Measurements from ENCODE around the gene IL1RAP.

The IL1RAP gene

DNA sequence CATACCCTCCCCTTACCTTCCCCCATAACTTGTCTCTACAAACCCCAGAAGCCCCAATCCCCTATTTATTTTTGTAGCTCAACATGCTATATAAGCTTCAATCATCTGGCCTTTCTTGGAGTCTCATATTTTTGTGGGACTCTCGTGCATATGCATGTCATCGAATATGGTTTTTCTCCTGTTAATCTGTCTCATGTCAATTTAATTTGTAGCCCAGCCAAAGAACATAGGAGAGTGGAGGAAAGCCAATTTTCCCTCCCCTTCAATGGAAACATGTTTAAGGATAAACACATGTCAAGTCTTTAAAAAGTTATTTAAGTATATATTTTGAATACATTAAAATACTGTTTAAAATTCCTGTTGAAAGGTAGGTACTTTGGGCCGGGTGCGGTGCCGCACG lies 176.4 kb downstream of the IL1RAP start:
- TF ChIP-seq CTCF (conservative IDR thresholded peaks at IDR 0.05; ENCODE audit: control insufficient read depth, insufficient read depth, low read depth, low read length), result no peak
- H3K4me3 ChIP-seq (ENCODE audit: control insufficient read depth, low read depth, low read length), result no peak overlapping the region
- DNase-seq (ENCODE audit: low read depth), result no peak

DNA sequence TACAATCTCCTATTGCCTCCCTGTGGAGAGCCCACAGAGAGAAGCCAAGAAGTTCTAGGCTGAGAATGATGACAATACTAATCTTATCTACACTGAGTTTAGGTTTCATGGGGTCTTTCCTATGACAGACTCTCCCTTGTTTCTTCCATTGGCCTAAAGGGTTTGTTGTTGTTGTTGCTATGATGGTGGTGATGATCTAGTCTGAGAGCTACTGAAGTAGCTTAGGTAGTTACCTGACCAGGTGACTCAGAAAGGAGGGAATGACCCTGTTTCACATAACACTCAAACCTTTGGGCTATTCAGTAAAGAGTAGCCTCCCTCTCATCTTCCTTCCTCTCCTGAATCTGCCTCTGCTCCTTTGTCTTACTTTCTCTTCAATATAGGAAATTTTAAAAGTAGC lies 178.4 kb downstream of the IL1RAP start:
- H3K4me3 ChIP-seq (ENCODE audit: control insufficient read depth, low read depth, low read length), result no peak overlapping the region
- DNase-seq (ENCODE audit: low read depth), result no peak
- TF ChIP-seq CTCF (conservative IDR thresholded peaks at IDR 0.05; ENCODE audit: control insufficient read depth, insufficient read depth, low read depth, low read length), result no peak

DNA sequence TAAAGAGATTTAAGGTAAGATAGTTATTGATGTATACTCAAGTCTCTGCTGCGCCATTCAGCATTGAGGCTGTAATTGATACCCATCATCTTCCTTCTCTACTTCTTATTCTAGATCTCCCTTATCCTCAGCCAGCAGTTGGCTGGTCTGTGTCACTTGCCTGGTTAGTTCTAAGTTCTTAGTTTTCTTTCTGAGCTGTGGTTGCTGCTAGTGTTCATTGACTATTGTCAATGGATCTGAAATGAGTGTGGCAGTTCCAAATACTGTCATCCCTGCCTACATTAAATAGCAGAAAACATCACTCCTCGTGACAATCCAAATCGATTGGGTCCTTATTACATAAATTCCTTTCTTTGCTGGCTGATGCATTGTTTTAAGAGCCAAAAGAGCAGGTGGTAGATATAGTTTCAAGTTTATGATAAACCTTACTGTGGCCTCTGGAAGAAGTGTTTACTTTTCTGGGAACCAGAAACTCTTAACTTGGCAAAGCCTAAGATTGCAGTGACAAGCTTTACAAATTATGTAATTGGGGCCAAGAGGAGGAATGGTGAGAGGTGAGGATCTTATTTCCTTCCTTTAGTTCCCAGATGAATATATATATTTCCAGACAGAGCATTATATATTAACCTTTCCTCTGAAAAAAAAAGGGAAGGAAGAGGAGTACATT lies 180.6 kb downstream of the IL1RAP start:
- no peak for TF ChIP-seq CTCF (conservative IDR thresholded peaks at IDR 0.05; ENCODE audit: control insufficient read depth, insufficient read depth, low read depth, low read length)
- H3K4me3 ChIP-seq (ENCODE audit: control insufficient read depth, low read depth, low read length), result no peak overlapping the region
- DNase-seq (ENCODE audit: low read depth), result no peak

- TF ChIP-seq CTCF (conservative IDR thresholded peaks at IDR 0.05; ENCODE audit: control insufficient read depth, insufficient read depth, low read depth, low read length), result no peak
- no peak for DNase-seq (ENCODE audit: low read depth)
Observed at GRCh38 chr3:190695225-190695624, 181.3 kb downstream of the IL1RAP start.

DNA sequence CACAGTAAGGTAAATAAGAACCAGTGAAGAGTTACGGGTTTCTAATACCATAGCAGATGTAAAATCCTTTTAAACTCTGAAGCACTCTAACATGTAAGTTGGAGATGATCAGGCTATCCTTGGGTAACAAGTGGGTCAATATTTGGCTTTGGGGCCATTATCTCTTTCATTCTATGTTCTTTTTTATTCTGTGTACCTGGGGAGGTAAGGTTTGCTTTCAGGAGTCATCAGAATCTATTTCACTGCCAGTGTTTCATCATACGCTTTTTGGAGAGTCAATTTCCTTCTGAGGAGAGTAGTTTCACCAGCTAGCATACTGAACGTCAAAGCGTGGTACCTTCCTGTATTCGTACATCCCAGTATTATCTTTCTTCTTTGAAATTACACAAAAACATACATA lies 182.1 kb downstream of the IL1RAP start:
- no peak for TF ChIP-seq CTCF (conservative IDR thresholded peaks at IDR 0.05; ENCODE audit: control insufficient read depth, insufficient read depth, low read depth, low read length)
- no peak for DNase-seq (ENCODE audit: low read depth)
- H3K4me3 ChIP-seq (ENCODE audit: control insufficient read depth, low read depth, low read length), result no peak overlapping the region

More at GRCh38 chr3:190695225-190695624, 181.3 kb downstream of the IL1RAP start:
- H3K4me3 ChIP-seq (ENCODE audit: control insufficient read depth, low read depth, low read length), result no peak overlapping the region

- H3K4me3 ChIP-seq (ENCODE audit: control insufficient read depth, low read depth, low read length), result no peak overlapping the region
- peak; percentile 57 for TF ChIP-seq CTCF (conservative IDR thresholded peaks at IDR 0.05; ENCODE audit: control insufficient read depth, insufficient read depth, low read depth, low read length)
- peak; percentile 64 for DNase-seq (ENCODE audit: low read depth)
Observed at GRCh38 chr3:190696777-190697501, 183.1 kb downstream of the IL1RAP start.

Measured in fibroblast of mammary gland (primary cell).